ENCODE measurements around the gene DOCK4.

DNA sequence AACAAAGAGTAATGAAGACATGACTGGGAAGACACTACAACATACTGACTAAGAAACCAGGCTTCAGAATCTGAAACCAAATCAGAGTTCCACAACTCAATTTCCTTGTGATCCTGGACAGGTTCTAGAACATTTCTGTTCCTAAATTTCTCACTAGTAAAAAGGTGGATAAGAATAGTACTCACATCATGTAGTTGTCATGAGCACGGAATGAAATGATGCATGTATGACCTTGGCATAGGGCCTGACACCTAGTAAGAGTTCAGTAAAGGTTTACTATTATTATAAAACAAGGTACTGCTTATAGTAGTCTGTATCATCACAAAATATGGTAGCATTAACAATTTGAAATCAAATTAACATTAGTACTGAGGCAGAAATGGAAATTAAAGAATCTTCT lies 19.9 kb downstream of the DOCK4 start:
- no peak for TF ChIP-seq POLR2A (IDR thresholded peaks at IDR 0.05)
- TF ChIP-seq, protein P1, sequence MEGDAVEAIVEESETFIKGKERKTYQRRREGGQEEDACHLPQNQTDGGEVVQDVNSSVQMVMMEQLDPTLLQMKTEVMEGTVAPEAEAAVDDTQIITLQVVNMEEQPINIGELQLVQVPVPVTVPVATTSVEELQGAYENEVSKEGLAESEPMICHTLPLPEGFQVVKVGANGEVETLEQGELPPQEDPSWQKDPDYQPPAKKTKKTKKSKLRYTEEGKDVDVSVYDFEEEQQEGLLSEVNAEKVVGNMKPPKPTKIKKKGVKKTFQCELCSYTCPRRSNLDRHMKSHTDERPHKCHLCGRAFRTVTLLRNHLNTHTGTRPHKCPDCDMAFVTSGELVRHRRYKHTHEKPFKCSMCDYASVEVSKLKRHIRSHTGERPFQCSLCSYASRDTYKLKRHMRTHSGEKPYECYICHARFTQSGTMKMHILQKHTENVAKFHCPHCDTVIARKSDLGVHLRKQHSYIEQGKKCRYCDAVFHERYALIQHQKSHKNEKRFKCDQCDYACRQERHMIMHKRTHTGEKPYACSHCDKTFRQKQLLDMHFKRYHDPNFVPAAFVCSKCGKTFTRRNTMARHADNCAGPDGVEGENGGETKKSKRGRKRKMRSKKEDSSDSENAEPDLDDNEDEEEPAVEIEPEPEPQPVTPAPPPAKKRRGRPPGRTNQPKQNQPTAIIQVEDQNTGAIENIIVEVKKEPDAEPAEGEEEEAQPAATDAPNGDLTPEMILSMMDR (IDR thresholded peaks at IDR 0.05), result no peak

All from testis (tissue), 2 donors.